ENCODE measurements around the gene GLRA2.

GRCh38 chrX:14660970-14661369 is 131.6 kb downstream of the GLRA2 start:
- TF ChIP-seq CTCF (IDR thresholded peaks at IDR 0.05) (no peak), EZH2phosphoT487 (IDR thresholded peaks at IDR 0.05) (no peak)

Data from neural progenitor cell (in vitro differentiated cells).